Myocyte (in vitro differentiated cells): ENCODE results near the gene WARS2. TPM values are rescaled to one million over a fixed set of nuclear protein-coding genes. Genes with fewer than 3 reads are reported as not detected.
"Not testable (repeated sequence)": the region's sequence is repeated elsewhere in the genome, so short reads cannot be mapped to it uniquely, and the experiment has no call there.

ENCODE experiments used
- DNase-seq: peaks from one replicate; pipeline ENCODE4 v3.0.0-alpha.2; 2012; ENCODE audit warnings: low read depth
- total RNA-seq: library from RNA; depleted of rRNA; stranded (reverse); fragments of >200 nt; gene quantifications from 2 replicates; pipeline ENCODE4 v1.2.3, GENCODE V29; 2014

The WARS2 gene
- total RNA-seq, 1 donor from 2014 or later = 12.8 TPM

DNA sequence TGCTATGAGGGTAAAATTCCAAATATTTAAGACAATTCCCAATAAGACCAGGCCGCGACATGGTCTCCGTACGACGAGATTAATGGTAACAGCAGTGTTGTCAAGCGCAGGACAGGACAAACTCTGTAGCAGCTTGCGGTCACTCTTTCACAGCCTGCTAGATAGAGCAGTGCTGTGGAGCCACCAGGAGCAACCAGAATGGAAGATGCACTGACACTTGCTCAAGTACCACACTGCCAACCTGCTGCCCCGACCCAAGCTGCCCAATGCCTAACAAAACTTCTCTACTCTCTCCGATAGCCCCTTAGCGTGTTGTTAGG, 636 bp downstream of the WARS2 start:
- DNase-seq = no peak

DNA sequence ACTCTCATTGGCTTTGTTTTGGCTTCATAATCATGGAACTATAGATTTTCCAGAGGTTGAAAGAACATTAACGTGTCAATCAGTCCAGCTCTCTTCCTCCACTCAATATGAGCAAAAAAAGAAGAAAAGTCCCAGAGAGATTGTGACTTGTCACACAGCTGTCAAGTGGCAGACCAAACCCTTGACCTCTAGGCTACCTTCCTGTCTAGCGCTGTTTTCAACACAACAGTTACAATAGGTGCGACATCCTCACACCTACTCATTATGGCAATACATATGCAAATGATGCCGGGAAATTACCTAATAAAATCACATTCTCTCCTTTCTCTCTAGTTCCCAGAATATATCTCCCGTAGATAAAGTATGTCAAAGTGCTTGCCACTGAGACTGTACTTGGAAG, 1.1 kb downstream of the WARS2 start:
- DNase-seq = no peak

DNA sequence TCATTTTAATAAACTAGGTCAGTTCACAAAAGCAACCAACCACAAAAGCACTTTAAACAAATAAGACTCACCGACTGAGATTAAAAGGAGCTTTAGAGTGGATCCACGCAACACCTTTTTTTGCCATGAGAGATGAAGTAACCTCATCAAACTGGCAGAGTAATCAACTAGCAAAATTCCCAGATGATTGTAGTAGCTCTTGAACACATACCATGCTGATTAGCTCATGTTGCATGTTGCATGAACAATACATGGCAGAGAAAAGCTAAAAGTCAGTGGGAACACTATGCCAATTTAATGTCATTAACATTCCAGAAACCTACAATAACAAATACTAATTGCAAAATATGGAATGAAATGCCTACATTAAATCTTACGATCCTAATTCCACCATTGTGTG, 4.1 kb downstream of the WARS2 start:
- DNase-seq = no peak

DNA sequence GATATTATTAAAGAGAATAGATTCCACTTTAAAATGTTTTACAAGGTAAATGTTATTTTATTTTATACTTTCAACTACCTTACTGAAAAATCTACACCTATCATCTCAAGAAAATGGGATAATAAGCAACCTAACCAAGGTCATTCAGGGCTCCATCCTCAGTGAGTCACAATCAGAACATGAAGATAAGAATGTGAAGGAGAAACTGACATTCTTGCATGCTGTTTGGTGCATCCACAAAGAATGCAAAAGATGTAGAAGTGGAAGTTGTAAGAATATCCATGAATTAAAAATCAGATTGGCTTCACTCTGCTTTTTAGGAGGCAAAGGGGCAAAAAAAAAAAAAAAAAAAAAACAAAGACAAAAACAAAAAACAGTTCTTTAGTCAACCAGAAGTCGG, 6.5 kb downstream of the WARS2 start:
- no peak for DNase-seq

DNA sequence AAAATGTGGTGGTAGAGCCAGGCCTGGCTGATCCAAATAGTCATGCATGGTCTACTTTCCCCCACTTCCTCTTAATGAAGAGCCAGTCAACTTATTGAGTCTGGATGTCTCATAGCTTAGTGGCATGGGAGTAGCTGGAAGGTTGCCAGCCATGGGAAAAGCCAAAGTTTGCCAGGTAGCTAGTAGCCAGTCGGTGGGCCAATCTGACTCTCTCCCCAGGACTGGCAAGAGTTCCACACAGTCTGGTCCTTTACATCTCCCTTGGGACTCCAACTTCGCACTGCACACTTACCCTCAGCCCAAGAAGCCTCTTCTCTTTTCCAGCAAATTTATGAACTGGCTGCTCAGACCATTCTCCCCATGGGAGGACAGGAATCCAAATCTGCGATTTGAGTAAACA, 8.3 kb downstream of the WARS2 start:
- no peak for DNase-seq

DNA sequence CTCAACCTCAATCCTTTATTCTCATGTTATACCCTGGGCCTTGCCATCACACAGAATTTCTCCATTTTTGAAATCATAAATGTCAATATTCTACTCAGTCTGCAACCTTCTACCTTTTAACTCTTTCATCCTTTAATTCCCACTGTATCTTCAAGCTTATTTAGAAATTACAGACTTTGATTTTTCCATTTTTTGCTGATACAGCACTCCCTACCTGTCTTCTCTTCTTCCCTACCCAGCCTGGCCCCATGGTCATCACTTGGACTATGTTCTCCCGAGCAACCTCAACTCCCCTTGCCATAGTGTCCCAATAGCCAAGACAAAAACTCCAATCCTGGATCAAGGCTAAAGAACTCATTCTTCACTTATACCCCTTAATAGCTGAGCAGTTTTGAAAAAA, 14.6 kb downstream of the WARS2 start:
- DNase-seq = no peak

DNA sequence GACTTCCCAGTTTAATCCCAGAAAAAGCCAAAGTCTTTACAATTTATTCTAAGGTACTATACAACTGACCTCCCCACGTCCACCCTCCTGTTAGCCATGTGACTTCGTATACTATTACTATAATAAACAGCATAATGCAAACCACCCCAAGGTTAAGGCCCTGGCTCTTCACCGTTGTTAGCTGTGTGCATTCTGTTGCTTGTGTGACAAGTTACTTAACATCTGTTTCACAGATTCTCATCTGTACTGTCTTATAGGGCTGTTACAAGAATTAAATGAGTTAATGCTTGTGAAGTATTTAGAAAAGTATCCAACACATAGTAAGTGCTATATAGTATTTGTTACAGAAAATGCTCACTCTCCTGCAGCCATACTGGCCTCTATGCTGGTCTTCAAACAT, 15.7 kb downstream of the WARS2 start:
- no peak for DNase-seq

DNA sequence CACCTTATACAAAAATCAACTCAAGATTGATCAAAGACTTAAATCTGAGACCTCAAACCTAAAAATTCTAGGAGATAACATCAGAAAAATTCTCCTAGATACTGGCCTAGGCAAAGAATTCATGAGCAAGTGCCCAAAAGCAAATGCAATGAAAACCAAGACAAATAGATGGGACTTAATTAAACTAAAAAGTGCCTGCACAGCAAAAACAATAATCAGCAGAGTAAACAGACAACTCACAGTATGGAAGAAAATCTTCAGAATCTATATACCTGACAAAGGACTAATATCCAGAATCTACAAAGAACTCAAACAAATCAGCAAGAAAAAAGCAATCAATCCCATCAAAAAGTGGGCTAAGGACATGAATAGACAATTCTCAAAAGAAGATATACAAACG, 18.6 kb downstream of the WARS2 start:
- DNase-seq = not testable (repeated sequence)

DNA sequence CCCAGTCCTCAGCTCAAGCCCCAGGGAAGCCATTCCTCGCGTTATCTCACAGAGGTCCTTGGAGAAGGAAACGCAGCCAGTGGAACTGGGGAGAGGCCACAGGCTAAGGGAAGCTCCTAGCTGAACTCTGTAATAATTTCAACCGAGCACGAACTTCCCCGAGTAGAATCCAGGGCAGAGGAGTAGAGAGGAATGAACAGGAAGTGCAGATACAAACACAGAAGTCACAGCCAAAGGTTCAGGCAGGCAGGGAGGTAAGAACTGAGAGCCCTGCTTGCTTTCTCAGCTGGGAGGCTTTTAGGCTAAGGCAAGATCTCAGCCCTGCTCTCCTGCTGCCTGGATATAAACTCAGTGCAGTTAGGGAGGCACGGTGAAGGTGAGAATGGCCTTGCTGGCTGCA, 23.7 kb downstream of the WARS2 start:
- DNase-seq = no peak

DNA sequence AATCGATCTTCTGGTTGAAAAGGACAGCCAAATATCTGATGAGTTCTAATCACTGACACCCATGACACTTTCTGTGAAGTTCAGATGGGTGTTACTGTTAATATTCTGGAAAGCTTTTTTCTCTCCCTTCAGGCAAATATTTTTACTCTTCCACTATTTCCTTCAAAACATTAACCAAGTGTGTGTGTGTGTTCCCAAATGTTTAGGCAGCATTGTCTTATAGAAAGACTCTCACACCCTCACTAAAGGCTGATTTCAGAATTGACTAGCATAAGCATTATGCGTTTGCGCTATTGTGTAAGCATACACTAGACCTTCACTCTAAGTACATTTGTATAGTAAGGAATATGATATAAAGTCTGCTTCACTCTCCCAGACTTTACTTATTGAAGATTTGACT, 24.7 kb downstream of the WARS2 start:
- no peak for DNase-seq

DNA sequence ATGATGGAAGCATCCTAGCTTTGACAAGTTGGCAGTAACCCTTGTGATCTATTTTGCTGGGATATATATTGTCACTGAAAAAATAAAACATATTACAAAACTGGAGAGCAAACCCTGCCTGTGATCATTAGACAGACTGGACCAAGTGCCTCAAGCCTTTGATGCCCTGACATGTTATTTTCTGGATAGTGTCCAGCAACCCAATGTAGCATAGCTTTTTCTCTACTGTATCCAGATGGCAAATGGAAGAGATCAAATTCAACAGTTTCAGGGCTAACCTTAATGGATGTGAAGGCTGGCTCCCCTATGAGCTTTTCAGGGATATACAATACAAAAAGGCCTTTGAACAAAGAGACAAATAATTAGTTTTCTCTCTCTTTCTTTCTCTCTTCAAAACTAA, 25.1 kb downstream of the WARS2 start:
- DNase-seq = no peak

DNA sequence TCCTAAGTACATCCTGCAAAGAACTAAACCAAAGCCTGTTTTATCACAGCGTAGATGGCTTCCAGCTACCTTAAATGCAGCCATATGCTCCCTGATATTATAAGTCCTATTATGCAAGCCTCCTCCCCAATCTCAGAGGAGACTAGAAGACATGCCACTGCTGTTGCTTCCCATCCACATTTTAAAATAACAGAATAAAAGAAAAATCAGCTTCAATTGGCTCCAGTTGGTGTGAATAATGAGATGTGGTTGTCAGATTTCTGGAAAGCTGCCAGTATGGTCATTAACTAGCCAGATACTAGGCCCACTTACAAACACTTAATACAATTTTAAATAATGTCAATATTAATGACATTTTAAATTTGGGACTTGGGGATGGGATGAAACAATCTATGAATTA, 25.7 kb downstream of the WARS2 start:
- no peak for DNase-seq

DNA sequence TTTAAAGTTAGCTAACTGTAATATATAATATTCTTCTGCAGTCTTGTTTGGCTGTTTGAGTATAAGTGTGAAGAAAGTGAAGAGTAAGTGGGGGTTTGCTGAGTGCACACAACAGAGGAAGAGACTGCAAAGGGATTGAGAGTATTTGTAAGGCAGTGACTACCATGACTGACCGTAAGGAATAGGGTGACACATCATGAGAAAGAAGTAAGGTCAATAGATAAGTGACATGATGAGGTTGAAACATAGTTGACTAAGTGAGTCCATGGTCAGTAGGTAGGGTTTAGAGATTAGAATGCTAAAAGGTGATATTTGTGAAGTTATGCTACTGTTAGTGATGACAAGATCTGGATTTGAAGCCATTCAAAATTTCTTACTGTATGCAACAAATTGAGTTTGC, 27.7 kb downstream of the WARS2 start:
- DNase-seq = no peak

DNA sequence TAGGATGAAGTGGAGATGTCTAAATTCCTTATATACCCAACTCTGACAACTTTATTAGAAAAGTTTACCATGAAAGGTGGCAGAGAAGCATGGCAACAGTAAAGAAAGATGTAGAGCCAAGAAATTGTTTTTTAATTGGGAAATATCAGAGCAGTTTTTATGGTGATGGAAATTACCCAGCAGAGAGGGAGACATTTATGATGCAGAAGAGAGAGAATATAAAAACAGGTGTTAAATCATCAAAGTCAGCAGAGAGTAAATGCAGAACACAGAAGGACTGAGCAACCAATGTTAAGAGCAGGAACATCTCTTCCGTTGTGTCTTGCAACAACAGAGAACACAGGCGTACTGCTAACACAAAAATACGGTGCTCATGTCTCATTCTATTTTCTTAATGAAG, 28.2 kb downstream of the WARS2 start:
- DNase-seq = no peak

DNA sequence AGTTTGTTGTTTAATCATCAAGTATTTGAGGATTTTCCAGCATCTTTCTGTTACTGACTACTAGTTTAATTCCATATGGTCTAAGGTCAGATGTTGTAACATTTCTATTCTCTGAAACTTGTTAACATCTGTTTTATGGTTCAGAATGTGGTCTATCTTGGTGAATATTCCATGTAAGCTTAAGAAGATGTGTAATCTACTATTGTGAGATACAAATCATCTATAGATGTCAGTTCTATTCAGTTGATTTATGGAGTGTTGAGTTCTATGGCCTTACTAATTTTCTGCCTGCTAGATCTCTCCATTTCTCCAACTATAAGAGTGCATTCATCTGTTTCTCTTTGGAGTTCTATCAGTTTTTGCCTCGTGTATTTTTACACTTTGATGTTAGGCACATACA, 31.5 kb downstream of the WARS2 start:
- DNase-seq = no peak

DNA sequence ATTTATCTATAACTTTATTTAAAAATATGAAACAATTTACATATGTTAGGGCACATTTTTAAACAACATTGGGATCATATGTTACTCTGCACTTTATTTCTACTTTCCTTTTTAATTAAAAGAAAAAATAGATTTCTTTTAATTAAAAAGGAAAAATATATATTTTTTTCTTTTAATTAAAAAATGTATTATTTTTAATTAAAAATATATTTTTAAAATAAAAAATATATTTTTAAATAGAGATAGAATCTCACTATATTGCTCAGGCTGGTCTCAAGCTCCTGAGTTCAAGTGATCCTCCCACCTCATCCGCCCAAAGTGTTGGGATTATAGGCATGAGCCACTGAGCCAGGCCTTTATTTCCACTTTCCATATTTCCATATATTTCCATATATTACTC, 36.7 kb downstream of the WARS2 start:
- DNase-seq = no peak

DNA sequence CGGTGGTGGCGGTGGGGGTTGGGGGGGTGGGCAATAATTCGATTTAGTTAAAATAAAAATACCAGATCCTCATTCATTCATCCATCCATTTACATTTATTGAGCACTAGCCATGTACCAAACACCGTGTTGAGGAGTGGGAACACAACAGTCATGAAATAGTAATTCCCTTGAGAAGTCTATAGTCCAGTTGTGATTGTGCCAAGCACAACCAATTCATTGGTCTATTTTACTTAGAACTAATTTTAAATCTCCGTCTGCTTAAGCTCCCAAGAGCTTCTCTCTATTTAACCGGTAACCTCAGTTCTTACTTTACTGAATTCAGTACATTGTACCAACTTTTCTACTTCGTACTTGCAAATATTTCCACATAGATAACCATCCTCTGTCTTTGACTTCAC, 38.4 kb downstream of the WARS2 start:
- DNase-seq = no peak

DNA sequence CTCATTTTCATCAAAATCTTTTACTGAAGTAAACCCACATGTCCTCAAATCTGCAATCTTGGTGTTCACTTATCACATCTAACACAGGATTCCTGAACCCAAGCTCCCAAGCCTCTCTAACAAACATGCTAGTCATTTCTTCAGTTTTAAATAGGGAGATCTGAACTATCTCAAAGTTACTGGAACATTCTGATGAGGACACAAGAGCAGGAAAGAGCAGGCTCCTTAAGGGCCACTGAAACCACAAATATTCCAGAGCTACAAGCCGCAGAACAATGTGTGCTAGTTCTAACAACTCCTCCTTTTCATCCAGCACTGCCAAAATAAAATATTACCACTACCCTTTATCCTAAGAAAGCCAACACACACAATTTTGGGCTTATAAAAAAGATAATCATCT, 38.9 kb downstream of the WARS2 start:
- DNase-seq = peak; percentile 88

DNA sequence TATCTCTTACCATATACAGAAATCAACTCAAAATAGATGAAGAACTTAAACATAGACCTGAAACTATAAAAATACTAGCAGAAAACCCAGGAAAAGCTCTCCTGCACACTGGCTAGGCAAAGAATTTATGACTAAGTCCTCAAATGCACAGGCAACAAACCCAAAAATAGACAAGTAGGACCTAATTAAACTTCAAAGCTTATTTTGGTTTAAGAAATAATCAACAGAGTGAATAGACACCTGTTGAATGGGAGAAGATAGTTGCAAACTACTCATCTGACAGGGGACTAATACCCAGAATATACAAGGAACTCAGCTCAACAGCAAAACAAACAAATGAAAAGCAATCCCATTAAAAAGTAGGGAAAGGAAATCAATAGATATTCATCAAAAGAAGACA, 40.7 kb downstream of the WARS2 start:
- DNase-seq = no peak

DNA sequence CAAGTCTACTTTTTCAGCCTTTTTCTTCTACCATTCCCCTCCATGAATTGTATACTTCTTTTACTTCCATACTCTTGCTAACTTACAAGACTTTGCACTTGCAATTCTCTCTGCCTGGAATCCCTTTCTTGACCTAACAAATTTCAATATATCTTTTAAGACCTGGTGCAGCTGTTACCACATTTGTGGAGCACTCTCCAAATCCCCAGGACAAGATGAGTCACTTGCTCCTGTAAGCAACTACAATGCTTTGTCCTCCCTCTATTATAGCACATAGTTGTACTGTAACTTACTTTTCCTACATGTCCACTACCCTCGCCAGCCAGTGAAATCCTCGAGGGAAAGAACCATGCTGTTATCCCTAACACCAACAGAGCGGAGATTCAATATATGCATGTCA, 43.1 kb downstream of the WARS2 start:
- peak; percentile 87 for DNase-seq

DNA sequence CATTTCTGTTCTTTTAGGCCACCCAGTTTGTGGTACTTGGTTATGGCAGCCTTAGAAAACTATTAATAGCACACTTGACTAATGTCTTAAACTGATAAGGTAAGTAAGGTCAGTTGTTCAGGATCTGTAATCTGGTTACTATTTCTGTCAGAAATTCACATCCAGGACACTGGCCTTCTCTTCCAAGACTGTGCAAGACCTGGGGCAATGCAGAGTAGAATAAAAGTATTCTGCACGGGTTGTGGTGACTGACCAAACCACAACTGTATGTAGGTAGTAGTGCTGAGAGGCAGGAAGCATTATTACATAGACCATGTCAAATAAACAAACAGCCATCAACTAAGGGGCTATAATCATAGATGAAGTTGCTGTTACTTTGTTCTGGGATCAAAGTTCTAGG, 46.7 kb downstream of the WARS2 start:
- no peak for DNase-seq

DNA sequence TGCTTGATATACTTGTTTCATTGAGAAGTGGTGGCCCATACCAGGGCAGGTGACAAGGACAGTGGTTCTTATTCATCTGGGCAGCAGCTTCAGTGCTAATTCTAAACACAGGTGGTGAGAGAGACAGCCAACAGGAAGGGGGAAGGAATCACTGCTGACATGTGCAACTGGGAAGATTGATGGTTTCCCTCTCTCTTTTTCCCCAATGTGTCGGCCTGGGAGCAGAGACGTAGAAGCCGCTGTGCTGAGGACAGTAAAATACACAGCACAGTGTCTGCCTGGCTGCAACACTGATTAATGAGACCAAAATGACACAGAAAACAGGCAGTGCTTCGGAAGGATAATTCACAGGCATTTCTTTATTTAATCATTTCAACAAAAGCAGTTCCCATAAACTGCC, 48.8 kb downstream of the WARS2 start:
- DNase-seq = no peak

DNA sequence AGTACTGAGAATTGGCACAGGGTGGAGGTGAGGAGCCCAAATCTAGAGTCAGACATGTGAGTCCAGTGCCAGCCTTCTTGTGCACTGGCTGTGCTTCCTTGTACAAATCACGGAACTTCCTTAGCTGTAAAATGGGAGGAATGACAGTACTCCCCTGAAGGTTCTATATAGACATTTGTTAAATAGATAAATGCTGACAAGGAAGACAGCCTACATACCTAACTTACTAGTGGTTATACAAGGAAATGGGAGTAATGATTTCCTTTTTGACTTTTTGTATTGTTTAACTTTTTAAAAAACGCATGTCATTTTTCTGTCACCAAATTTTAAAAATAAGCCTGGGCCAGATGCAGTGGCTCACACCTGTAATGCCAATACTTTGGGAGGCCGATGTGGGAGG, 50.2 kb downstream of the WARS2 start:
- no peak for DNase-seq

DNA sequence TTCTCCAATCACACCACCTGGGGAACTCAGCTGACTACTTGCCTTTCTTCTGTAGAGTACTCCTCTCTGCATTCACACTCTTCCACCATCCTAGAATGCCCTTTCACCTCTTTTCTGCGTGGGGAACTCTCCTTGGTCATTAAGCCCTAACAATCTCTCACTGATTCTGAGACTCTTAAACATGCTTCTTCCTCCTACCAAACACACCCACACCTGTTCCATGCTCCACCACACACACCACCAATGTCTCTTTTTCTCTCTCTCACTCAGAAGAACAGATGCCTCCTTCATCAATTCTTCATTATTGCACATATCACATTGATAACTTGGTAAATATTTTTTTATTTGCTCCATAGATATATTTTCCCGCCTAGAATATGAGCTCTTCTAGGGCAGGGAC, 53.6 kb downstream of the WARS2 start:
- DNase-seq = no peak

DNA sequence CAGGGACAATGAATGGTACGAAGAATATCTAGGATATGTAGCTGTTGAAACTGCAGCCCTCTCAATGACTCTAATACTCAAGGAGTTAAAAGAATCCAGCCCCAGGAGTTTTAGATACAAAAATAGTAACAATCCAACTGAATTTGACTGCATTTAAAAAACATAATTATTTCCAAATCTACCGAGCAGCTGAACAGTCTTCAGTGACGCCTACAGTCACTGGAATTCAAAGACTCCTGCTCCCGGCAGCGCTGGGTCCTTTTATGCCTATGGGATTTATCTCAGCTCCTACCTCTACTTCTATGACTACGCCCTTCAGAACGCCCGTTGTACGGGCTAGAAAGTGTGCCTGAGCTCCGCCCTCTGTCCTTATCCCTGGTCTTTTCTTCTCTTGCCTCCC, 55.7 kb downstream of the WARS2 start:
- DNase-seq = no peak
